ENCODE results near the gene U2AF1L4. TPM values are rescaled to one million over a fixed set of nuclear protein-coding genes. Genes with fewer than 3 reads are reported as not detected.

Gene U2AF1L4
- total RNA-seq, 1 donor from 2014 or later = 15.1 TPM

- ATAC-seq (no peak), DNase-seq (ENCODE audit: low spot score) (no peak)
These were observed 1.4 kb downstream of the U2AF1L4 start for GRCh38 chr19:35743640-35744429.

GRCh38 chr19:35742121-35742724 lies 3.0 kb downstream of the U2AF1L4 start, which contains the start of gene IGFLR1:
TSS of gene IGFLR1 (minus strand) at chr19:35742452. CDS start at chr19:35741180, 1,272 bp downstream.
- ATAC-seq (no peak), DNase-seq (ENCODE audit: low spot score) (no peak)

- ATAC-seq = no peak
- no peak for DNase-seq (ENCODE audit: low spot score)
These were observed 4.1 kb downstream of the U2AF1L4 start for GRCh38 chr19:35741203-35741515.

GRCh38 chr19:35740423-35741202 lies 4.6 kb downstream of the U2AF1L4 start:
- ATAC-seq (peak; percentile 77), DNase-seq (ENCODE audit: low spot score) (peak; percentile 99)

- ATAC-seq (no peak), DNase-seq (ENCODE audit: low spot score) (no peak)
These were observed 5.2 kb downstream of the U2AF1L4 start for GRCh38 chr19:35740108-35740422.

- ATAC-seq (no peak), DNase-seq (ENCODE audit: low spot score) (peak; percentile 53)
These were observed 5.7 kb downstream of the U2AF1L4 start for GRCh38 chr19:35739275-35740107.

GRCh38 chr19:35738887-35739229 lies 6.4 kb downstream of the U2AF1L4 start:
- DNase-seq (ENCODE audit: low spot score) = no peak

GRCh38 chr19:35738021-35738886 lies 7.0 kb downstream of the U2AF1L4 start:
- DNase-seq (ENCODE audit: low spot score) = peak; percentile 47
- ATAC-seq = no peak

More at GRCh38 chr19:35738887-35739229, 6.4 kb downstream of the U2AF1L4 start:
- no peak for ATAC-seq

GRCh38 chr19:35736913-35737886 lies 8.0 kb downstream of the U2AF1L4 start:
- ATAC-seq = no peak
- no peak for DNase-seq (ENCODE audit: low spot score)

GRCh38 chr19:35734889-35735288 lies 10.3 kb downstream of the U2AF1L4 start:
- ATAC-seq = no peak
- DNase-seq (ENCODE audit: low spot score) = no peak

GRCh38 chr19:35734273-35734672 lies 10.9 kb downstream of the U2AF1L4 start:
- ATAC-seq (no peak), DNase-seq (ENCODE audit: low spot score) (no peak)

- ATAC-seq (no peak), DNase-seq (ENCODE audit: low spot score) (no peak)
These were observed 11.8 kb downstream of the U2AF1L4 start for GRCh38 chr19:35733180-35734125.

- DNase-seq (ENCODE audit: low spot score) (no peak), ATAC-seq (no peak)
These were observed 12.6 kb downstream of the U2AF1L4 start for GRCh38 chr19:35732540-35733179.

GRCh38 chr19:35731779-35732405 lies 13.3 kb downstream of the U2AF1L4 start:
- ATAC-seq (no peak), DNase-seq (ENCODE audit: low spot score) (no peak)

- DNase-seq (ENCODE audit: low spot score) (no peak), ATAC-seq (no peak)
These were observed 13.9 kb downstream of the U2AF1L4 start for GRCh38 chr19:35731353-35731752.

GRCh38 chr19:35730326-35730725 lies 14.9 kb downstream of the U2AF1L4 start:
- ATAC-seq (no peak), DNase-seq (ENCODE audit: low spot score) (no peak)

- ATAC-seq (no peak), DNase-seq (ENCODE audit: low spot score) (no peak)
These were observed 15.5 kb downstream of the U2AF1L4 start for GRCh38 chr19:35729763-35730162.
